Ovary (tissue), 9 donors: Measurements from ENCODE around the gene TRIM26. TPM values are rescaled to one million over a fixed set of nuclear protein-coding genes. Genes with fewer than 3 reads are reported as not detected.

Experiments
- DNase-seq, 5 donors: peaks; one replicate each; pipeline ENCODE4 v3.0.0-alpha.2; 2019 to 2020
- H3K27ac ChIP-seq, 2 donors: fragments of 200-600 bp; one replicate each; pipeline versions ENCODE4 v1.5.1 to v1.8.0; 2019 to 2022
- H3K27me3 ChIP-seq: fragments of 200-600 bp; one replicate; pipeline ENCODE4 v1.8.0; 2022
- H3K36me3 ChIP-seq: fragments of 200-600 bp; sonication (generic); one replicate; pipeline ENCODE4 v1.5.1; 2019
- H3K4me1 ChIP-seq: one replicate; pipeline ENCODE4 v1.8.1; 2013; ENCODE audit warnings: mild to moderate bottlenecking, moderate library complexity; ENCODE audit not compliant: insufficient read depth
- H3K4me3 ChIP-seq: fragments of 200-600 bp; sonication (generic); one replicate; pipeline ENCODE4 v1.5.1; 2017
- H3K9me3 ChIP-seq, 2 donors: fragments of 200-600 bp in 1 of 2; sonication (generic) in 1 of 2; one replicate each; pipeline versions ENCODE4 v1.5.1 to v1.8.1; 2013 to 2019; ENCODE audit warnings: mild to moderate bottlenecking in 1 of 2, moderate library complexity in 1 of 2
- EP300 ChIP-seq: sonication (generic); formaldehyde crosslinking; IDR thresholded peaks from one replicate; pipeline ENCODE4 v1.6.1; 2017; ENCODE audit warnings: antibody characterized with exemption
- POLR2A ChIP-seq: fragments of 450-650 bp; IDR thresholded peaks from one replicate; pipeline ENCODE4 v1.6.1; 2017; ENCODE audit warnings: antibody characterized with exemption, mild to moderate bottlenecking, moderate library complexity
- WGBS, 3 donors: extraction: QIAGEN DNeasy Blood & Tissue Kit in 1 of 3; methylation state at CpG; one replicate each; pipeline versions ENCODE4 v1.1.5 to v1.1.7; 2013 to 2017; 5-methylcytosine and 5-hydroxymethylcytosine counted together
- intact Hi-C, 4 donors: fragments of 100-400 bp; cut with DNase I; formaldehyde crosslinking; loops; one replicate each; pipeline versions ENCODE4 v1.11.0 to v1.15.1; 2022 to 2023
- polyA plus RNA-seq, 2 donors: library from polyadenylated mRNA; stranded (reverse); fragments of 200-250 nt in 1 of 2; fragments of 350-450 nt in 1 of 2; fragmentation: Illumina TruSeq in 1 of 2; extraction: RNeasy Lipid Tissue Mini Kit (QIAGEN cat#74804) in 1 of 2; gene quantifications; one replicate each; pipeline ENCODE4 v1.2.3, GENCODE V29; 2013 to 2014
- total RNA-seq, 7 donors: library from RNA; depleted of rRNA in 2 of 7; stranded (reverse); fragments of >200 nt in 2 of 7; fragmentation: NEBNext Ultra II Directional in 3 of 7; extraction: Animal tissue kit (Norgen Biotek cat#: 25700) in 3 of 7; gene quantifications; one replicate each; pipeline versions ENCODE4 v1.1.0 to v1.2.4, GENCODE V29; 2016 to 2023
- TF ChIP-seq, protein P1 (sequence below), 3 donors: fragments of 450-650 bp in 2 of 3; fragments of 200-600 bp in 1 of 3; IDR thresholded peaks; one replicate each; pipeline versions ENCODE4 v1.5.1 to v1.8.0; 2016 to 2022; ENCODE audit warnings: antibody characterized with exemption in 3 of 3, mild to moderate bottlenecking in 1 of 3
- donor health status: DM: no; HTN: no; CAD: no; lungs with moderate emphysema.
- donor health status: DM: no; HTN: no; CAD: no.
- donor health status: Bipolar disorder and iron deficiency.
- donor health status: DM: yes; HTN: yes; CAD: no.
- donor health status: DM: no; HTN: no; CAD: no.
- donor health status: DM: yes; HTN: yes; CAD: no.

The TRIM26 gene
- total and polyA plus RNA-seq, 9 donors = 15.3 to 35.8 (median 29.0) TPM

DNA sequence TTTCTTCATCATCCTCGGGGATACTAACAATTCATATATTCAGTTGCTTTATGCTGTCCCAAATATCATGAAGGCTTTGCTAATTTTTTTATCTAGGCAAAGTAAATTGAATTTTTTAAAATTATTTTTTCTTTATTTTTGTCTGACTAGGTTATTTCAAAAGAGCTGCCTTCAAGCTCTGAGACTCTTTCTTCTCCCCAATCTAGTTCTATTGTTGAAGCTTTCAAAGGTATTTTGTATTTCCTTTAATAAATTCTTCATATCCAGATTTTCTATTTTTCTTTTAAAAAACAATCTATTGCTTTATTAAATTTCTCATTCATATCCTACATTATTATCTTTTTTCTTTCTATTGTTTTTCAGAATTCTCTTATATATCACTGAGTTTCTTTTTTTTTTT lies 33.1 kb downstream of the TRIM26 start:
- no peaks in the 10 kb centered on the region for H3K27me3 ChIP-seq
- no peaks in the 10 kb centered on the region for H3K4me1 ChIP-seq
- no peaks in the 10 kb centered on the region for H3K36me3 ChIP-seq
- WGBS, 3 donors = 87 to 94% (median 90%) methylated on average over 1 of the region's 1 CpG
- H3K4me3 ChIP-seq = no peak overlapping the region
- TF ChIP-seq, protein P1, sequence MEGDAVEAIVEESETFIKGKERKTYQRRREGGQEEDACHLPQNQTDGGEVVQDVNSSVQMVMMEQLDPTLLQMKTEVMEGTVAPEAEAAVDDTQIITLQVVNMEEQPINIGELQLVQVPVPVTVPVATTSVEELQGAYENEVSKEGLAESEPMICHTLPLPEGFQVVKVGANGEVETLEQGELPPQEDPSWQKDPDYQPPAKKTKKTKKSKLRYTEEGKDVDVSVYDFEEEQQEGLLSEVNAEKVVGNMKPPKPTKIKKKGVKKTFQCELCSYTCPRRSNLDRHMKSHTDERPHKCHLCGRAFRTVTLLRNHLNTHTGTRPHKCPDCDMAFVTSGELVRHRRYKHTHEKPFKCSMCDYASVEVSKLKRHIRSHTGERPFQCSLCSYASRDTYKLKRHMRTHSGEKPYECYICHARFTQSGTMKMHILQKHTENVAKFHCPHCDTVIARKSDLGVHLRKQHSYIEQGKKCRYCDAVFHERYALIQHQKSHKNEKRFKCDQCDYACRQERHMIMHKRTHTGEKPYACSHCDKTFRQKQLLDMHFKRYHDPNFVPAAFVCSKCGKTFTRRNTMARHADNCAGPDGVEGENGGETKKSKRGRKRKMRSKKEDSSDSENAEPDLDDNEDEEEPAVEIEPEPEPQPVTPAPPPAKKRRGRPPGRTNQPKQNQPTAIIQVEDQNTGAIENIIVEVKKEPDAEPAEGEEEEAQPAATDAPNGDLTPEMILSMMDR (IDR thresholded peaks at IDR 0.05) = no peak
- TF ChIP-seq EP300 (no peak), POLR2A (no peak)
- intact Hi-C loops = no loop called here
- H3K9me3 ChIP-seq = no peaks in the 10 kb centered on the region
- DNase-seq = no peak
- H3K27ac ChIP-seq = no peak overlapping the region

- intact Hi-C loops = no loop called here
- H3K4me1 ChIP-seq = no peaks in the 10 kb centered on the region
- no peak for DNase-seq
- H3K27ac ChIP-seq = no peak overlapping the region
- TF ChIP-seq EP300 (no peak), POLR2A (no peak)
- TF ChIP-seq, protein P1 (IDR thresholded peaks at IDR 0.05) = no peak
- H3K27me3 ChIP-seq = no peaks in the 10 kb centered on the region
- H3K4me3 ChIP-seq = no peak overlapping the region
- H3K9me3 ChIP-seq = no peaks in the 10 kb centered on the region
- WGBS, 3 donors = 39 to 94% (median 94%) methylated on average over 1 of the region's 1 CpG
- no peaks in the 10 kb centered on the region for H3K36me3 ChIP-seq
Measured at GRCh38 chr6:30178837-30179236, 34.4 kb downstream of the TRIM26 start.

DNA sequence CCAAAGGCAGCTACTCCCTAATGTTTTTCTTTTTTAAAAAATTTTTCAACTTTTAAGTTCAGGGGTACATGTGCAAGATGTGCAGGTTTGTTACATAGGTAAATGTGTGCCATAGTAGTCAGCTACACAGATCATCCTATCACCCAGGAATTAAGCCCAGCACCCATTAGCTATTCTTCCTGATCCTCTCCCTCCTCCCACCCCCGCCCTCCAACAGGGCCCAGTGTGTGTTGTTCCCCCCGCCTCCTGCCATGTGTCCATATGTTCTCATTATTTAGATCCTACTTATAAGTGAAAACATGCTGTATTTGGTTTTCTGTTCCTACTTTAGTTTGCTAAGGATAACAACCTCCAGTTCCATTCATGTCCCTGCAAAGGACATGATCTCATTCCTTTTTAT lies 37.4 kb downstream of the TRIM26 start:
- Histone ChIP-seq H3K4me1 (peaks cover 4% of the 10 kb centered on the region), H3K27ac (no peak overlapping the region), H3K4me3 (no peak overlapping the region), H3K27me3 (no peaks in the 10 kb centered on the region), H3K36me3 (no peaks in the 10 kb centered on the region), H3K9me3 (no peaks in the 10 kb centered on the region)
- 68 to 76% (median 73%) methylated on average over 2 of the region's 2 CpGs for WGBS, 3 donors
- no peak for DNase-seq
- intact Hi-C loops = no loop called here
- TF ChIP-seq POLR2A (no peak), EP300 (no peak)
- TF ChIP-seq, protein P1 (IDR thresholded peaks at IDR 0.05) = no peak

DNA sequence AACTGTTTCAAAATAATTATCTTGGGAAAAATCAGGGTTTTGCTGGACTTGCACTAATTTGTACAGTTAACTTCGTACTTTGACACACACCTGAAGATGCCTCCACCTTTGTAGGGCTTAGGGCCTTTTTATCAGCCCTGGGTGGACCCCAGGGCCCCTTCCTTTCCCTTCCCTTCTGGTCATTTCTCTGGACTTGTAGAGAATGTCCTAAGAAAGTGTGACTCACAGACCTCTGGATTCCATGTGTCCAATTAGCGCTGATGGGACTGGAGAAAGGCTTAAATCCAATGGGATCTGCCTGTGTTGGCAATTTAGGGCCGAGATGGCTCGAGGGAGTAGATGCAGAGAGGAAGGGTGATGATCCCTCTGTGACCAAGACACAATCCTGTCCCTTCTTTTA lies 40.5 kb downstream of the TRIM26 start:
- DNase-seq = no peak
- peaks cover 4% of the 10 kb centered on the region for H3K4me1 ChIP-seq
- no peaks in the 10 kb centered on the region for H3K36me3 ChIP-seq
- intact Hi-C loops = no loop called here
- H3K27me3 ChIP-seq = no peaks in the 10 kb centered on the region
- no peaks in the 10 kb centered on the region for H3K9me3 ChIP-seq
- no peak for TF ChIP-seq POLR2A
- TF ChIP-seq, protein P1 (IDR thresholded peaks at IDR 0.05) = no peak
- TF ChIP-seq EP300 = no peak
- 88 to 92% (median 91%) methylated on average over 4 of the region's 4 CpGs for WGBS, 3 donors
- H3K27ac ChIP-seq = no peak overlapping the region
- no peak overlapping the region for H3K4me3 ChIP-seq
